GM12891 (cell line): ENCODE data around the gene SPOPL.

Experiments used
- DNase-seq: peaks from one replicate; pipeline ENCODE4 v3.0.0; 2011; ENCODE audit warnings: low spot score; ENCODE audit not compliant: insufficient read length
- FAIRE-seq: peaks from 2 replicates; lab custom pipeline; 2011; peaks lifted over from hg19 to GRCh38; lab: Jason Lieb, UNC
- PAX5 ChIP-seq: IDR thresholded peaks from 2 replicates; pipeline ENCODE4 v1.6.1; 2011; ENCODE audit warnings: low read length, moderate library complexity, mild to moderate bottlenecking; ENCODE audit not compliant: insufficient read depth, severe bottlenecking
- POLR2A ChIP-seq: IDR thresholded peaks from 2 replicates; pipeline ENCODE4 v1.6.1; 2011; ENCODE audit warnings: low read depth, low read length, control low read depth
- POLR2AphosphoS5 ChIP-seq: IDR thresholded peaks from 2 replicates; pipeline ENCODE4 v1.6.1; 2011; ENCODE audit warnings: low read depth, low read length, control low read depth
- POU2F2 ChIP-seq: IDR thresholded peaks from 2 replicates; pipeline ENCODE4 v1.6.1; 2011; ENCODE audit warnings: low read depth, mild to moderate bottlenecking, control low read depth, low read length, moderate library complexity
- SPI1 ChIP-seq: IDR thresholded peaks from 2 replicates; pipeline ENCODE4 v1.6.1; 2011; ENCODE audit warnings: low read depth, low read length, control low read depth
- TAF1 ChIP-seq: IDR thresholded peaks from 2 replicates; pipeline ENCODE4 v1.6.1; 2011; ENCODE audit warnings: low read depth, low read length, control low read depth

The SPOPL gene

DNA sequence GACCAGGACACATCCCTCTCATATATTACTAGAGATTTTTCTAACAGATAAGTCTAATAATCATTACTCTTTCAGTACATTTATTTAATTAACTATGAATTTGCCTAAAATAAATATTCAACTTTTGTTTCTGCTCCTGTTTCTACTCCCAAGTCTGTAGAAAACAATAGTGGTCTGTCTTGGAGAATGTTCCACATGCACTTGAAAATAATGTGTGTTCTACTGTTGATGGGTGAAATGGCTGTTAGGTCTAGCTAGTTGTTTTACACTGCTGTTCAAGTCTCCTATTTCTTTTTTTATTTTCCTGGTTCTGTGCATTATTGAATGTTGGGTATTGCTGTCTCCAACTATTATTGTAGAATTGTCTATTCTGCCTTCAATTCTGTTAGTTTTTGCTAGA lies 47.2 kb downstream of the SPOPL start:
- TF ChIP-seq POLR2A (no peak), TAF1 (no peak), PAX5 (no peak), POU2F2 (no peak), POLR2AphosphoS5 (no peak)
- FAIRE-seq (no peak), DNase-seq (no peak)

DNA sequence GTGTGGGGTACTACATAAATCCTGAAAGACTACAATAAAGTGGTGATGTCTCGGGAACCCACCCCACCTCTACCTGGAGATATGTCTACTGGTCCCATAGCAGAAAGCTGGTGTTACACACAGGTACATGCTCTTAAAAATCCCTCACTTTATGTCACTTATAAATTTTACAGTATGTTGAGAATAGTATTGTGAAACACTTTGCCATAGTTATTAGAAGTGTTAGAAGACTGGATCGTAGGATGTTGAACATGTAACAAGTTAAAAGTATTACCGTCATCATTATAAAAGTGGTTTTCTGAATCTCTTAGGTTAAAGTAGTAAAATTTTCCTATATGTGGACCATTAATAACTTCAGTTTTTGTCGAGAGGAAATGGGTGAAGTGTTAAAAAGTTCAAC lies 48.6 kb downstream of the SPOPL start:
- TF ChIP-seq SPI1, result no peak
- no peak for TF ChIP-seq TAF1
- DNase-seq (no peak), FAIRE-seq (peak; percentile 13)

DNA sequence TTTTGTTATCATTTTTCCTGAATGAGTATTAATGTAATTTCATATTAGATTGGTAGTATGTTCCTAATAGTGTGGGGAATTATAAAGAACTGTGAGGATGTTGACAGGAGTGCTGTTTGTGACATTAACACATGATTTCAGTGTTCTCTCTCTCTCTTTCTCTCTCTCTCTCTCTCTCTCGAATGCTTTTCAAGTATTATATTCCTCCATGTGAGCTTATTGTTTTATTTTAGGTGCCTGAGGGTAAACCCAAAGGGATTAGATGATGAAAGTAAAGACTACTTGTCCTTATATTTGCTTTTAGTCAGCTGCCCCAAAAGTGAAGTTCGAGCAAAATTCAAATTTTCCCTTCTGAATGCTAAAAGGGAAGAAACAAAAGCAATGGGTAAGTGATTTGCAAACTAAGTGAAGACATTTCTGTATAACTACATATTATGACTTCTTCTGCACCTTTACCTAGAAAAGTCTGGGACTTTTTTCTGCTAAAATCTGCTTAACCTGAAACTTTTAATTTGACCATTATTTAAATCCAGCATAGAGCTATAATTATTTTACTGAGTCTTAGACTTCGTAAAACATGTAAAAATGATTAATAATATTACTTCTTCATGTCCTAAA lies 49.2 kb downstream of the SPOPL start:
- TF ChIP-seq POU2F2, result no peak
- TF ChIP-seq POLR2AphosphoS5, result no peak
- no peak for TF ChIP-seq TAF1
- no peak for TF ChIP-seq PAX5
- no peak for TF ChIP-seq POLR2A
- TF ChIP-seq SPI1, result no peak
- FAIRE-seq, result peak; percentile 75
- DNase-seq, result no peak

DNA sequence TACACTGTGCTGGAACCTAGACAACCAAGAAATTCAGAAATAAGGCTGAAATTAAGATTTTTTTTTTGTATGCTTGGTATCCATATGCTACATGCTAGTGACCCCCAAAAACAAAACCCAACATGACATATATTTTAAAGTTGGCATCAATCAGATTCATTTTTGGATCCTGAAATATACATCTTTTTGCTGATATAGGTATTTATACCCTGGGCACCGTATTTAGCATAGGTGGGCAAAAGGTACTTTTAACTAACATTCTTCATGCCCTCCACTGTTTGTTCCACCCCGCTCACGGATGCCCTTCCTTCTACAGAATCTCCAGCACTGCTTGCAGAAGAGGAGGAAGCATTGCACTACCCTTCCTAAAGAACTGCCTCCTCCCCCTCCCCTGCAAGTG lies 52.6 kb downstream of the SPOPL start:
- DNase-seq, result no peak
- FAIRE-seq, result no peak
- TF ChIP-seq POLR2A (no peak), POLR2AphosphoS5 (no peak), TAF1 (no peak), PAX5 (no peak), SPI1 (no peak), POU2F2 (no peak)

DNA sequence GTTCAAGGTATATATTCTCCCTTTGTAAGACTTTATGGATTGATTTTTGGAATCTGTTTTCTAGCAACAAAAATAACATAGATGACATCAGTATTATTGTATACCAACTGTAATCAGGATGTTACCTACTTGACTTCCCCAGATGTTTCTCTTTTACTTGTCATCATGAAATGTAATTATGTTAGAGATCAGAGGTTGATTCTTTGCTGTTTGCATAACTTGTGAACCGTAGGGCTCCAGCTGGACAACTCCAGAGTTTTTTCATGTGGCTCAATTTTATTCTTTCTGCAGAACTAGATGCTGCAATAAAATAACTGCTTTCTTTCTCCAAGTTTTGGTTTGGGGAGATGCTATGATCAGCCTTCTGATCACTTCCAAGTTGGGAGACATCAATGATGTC lies 58.1 kb downstream of the SPOPL start:
- TF ChIP-seq POLR2AphosphoS5, result no peak
- FAIRE-seq (no peak), DNase-seq (no peak)

DNA sequence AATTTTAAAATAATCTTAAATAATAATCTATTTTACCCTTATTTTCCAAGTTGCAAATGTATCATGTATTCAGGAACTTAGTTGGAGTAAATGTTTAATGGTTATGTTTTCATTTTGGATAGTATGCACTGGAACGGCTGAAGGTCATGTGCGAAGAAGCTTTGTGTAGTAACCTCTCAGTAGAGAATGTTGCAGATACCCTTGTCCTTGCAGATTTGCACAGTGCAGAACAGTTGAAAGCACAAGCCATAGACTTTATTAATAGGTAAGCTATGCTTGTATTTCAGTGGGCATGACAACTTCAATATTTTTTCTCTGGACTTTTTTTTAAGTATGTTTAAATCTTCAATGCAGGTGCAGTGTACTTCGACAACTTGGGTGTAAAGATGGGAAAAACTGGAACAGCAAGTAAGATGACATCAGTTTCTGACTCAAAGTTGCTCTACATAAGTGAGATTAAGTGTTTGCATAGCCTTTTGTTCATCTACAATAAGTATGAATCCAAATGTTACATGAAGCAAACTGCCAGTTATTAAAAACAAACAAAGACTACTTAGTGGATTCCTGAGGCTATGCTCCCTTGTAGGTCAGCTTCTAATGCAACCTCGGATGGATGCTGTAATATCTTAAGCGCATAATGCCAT lies 63.1 kb downstream of the SPOPL start:
- DNase-seq, result no peak
- peak; percentile 41 for FAIRE-seq
- TF ChIP-seq POLR2A (no peak), POU2F2 (no peak), POLR2AphosphoS5 (no peak), PAX5 (no peak), SPI1 (no peak), TAF1 (no peak)

DNA sequence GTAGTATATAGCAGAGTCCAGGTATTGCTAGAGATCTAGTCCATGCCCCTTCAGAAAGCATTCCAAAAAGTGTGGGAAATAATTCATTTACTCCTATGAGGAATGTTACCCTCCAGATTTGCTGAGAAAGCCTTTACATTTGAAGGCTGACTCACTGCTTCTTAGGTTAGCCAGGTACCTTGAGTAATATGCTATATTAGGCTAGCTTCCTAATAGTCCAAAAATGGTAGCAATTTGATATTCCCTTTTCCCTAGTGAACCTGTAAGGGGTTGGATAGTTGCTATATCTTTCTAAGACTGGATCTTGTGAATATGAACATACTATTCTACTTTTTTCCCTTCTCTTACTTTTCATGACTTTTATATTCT lies 63.6 kb downstream of the SPOPL start:
- DNase-seq (no peak), FAIRE-seq (no peak)
- TF ChIP-seq POLR2AphosphoS5, result no peak
- TF ChIP-seq POLR2A, result no peak
- no peak for TF ChIP-seq SPI1
- TF ChIP-seq PAX5, result no peak
- TF ChIP-seq POU2F2, result no peak
- no peak for TF ChIP-seq TAF1

DNA sequence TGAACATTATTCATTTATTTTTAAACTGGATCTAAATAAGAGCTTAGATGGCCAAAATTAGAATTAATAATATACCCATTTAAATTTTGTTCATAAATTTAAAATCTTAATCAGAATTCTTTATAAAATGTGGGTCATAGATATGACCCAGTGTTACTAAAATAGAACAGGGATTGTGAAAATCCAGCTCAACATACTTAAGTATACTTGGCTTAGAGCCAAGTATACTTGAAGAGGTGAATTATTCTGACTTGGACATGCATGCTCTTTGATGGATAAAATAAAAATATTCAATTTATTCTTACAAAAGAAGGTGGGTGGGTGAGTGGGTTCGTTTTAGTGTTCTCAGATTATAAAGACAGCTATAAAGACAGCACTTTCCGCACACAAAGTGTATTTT lies 70.7 kb downstream of the SPOPL start:
- FAIRE-seq (no peak), DNase-seq (no peak)
- TF ChIP-seq TAF1 (no peak), POLR2A (no peak), POLR2AphosphoS5 (no peak), SPI1 (no peak), PAX5 (no peak), POU2F2 (no peak)

DNA sequence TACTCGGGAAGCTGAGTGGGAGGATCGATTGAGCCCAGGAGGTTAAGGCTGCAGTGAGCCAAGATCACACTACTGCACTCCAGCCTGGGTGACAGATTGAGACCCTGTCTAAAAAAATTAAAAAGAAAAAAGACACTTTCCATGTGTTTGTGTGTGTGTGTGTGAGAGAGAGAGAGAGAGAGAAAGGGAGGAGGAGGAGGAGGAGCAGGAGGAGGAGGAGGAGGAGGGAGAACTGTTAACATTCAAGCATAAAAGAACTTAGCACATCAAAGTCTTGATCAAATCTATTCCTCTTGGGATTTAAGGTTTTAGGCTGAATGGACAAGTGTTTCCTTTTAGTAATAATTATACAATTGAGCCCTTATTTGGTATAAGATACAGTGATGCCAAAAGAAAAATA lies 75.5 kb downstream of the SPOPL start:
- FAIRE-seq (no peak), DNase-seq (no peak)
- TF ChIP-seq POLR2AphosphoS5, result no peak
- no peak for TF ChIP-seq POU2F2
- TF ChIP-seq POLR2A, result no peak
- TF ChIP-seq PAX5, result no peak
- no peak for TF ChIP-seq SPI1
- TF ChIP-seq TAF1, result no peak

DNA sequence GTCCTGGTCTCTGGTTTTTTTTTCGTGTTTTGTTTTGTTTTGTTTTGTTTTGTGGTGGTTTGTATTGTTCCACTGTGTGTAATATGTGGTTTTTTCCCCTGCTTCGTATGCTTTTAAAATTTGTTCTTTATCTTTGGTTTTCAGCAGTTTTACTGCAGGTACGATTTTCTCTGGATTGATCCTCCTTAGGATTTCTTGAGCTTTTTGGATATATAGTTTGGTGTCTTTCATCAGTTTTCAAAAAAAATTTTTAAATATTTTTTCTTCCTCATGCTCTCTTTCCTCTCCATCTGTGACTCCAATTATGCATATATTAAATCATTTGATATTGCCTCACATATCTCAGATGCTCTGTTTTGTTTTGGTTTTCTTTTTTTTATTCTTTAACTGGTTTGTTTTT lies 78.0 kb downstream of the SPOPL start:
- TF ChIP-seq PAX5 (no peak), POLR2A (no peak), POU2F2 (no peak), TAF1 (no peak), POLR2AphosphoS5 (no peak), SPI1 (no peak)
- FAIRE-seq, result no peak
- no peak for DNase-seq

DNA sequence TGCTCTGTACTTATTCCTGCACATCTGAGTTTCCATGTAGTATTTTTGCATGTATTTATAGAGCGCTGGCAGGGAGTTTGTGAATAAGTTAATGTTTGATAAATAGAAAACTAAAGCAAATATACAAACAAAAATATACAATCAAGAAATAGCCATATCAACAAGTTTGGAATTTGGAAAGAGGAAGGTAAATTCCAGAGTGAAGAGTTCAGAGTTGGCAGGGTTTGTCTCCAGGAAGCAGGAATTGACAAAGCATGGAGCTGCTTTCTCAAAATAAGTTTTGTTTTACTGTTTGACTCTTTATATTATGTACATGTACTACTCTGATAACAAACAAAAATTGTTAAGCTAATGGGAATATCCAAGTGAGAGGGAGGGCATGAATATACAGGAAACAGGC lies 80.3 kb downstream of the SPOPL start:
- TF ChIP-seq POLR2A (no peak), POLR2AphosphoS5 (no peak), TAF1 (no peak), POU2F2 (no peak), SPI1 (no peak)
- FAIRE-seq (no peak), DNase-seq (no peak)
